HL-60 (cell line): ENCODE measurements around the gene KRTAP1-5.
"Not testable (repeated sequence)": the region's sequence is repeated elsewhere in the genome, so short reads cannot be mapped to it uniquely, and the experiment has no call there.

Source experiments
- DNase-seq, 2 experiments: peaks; one replicate each; pipeline ENCODE4 v3.0.0-alpha.2; 2010 to 2020; ENCODE audit warnings: low read depth in 1 of 2, low spot score in 1 of 2
- H3K27ac ChIP-seq: fragments of 250-450 bp; sonication (Bioruptor Pico); replicated peaks from 2 replicates; pipeline ENCODE4 v1.5.1; 2020; ENCODE audit warnings: mild to moderate bottlenecking, moderate library complexity
- H3K27me3 ChIP-seq: fragments of 250-450 bp; sonication (Bioruptor Pico); 2 replicates; pipeline ENCODE4 v1.5.1; 2021; ENCODE audit warnings: mild to moderate bottlenecking, moderate library complexity; ENCODE audit not compliant: insufficient read depth, poor library complexity, severe bottlenecking
- H3K4me3 ChIP-seq: replicated peaks from 2 replicates; pipeline ENCODE4 v1.5.1; 2011; ENCODE audit warnings: mild to moderate bottlenecking, control low read depth, low read length; ENCODE audit not compliant: insufficient read depth
- GABPA ChIP-seq: IDR thresholded peaks from 2 replicates; pipeline ENCODE4 v1.6.1; 2012; ENCODE audit warnings: low read depth
- POLR2AphosphoS5 ChIP-seq: IDR thresholded peaks from 2 replicates; pipeline ENCODE4 v1.6.1; 2012; ENCODE audit warnings: low read depth
- REST ChIP-seq: IDR thresholded peaks from 2 replicates; pipeline ENCODE4 v1.6.1; 2012; ENCODE audit warnings: low read depth; ENCODE audit not compliant: insufficient replicate concordance
- SPI1 ChIP-seq: IDR thresholded peaks from 2 replicates; pipeline ENCODE4 v1.6.1; 2012; ENCODE audit warnings: low read depth, mild to moderate bottlenecking, borderline replicate concordance
- TF ChIP-seq, protein P1 (sequence below): IDR thresholded peaks from one replicate; pipeline ENCODE4 v1.5.1; 2011; ENCODE audit warnings: low read length, control low read depth, inconsistent platforms; ENCODE audit not compliant: insufficient read depth

Gene KRTAP1-5

GRCh38 chr17:41057547-41057946, 30.5 kb upstream of the KRTAP1-5 start:
- TF ChIP-seq, protein P1, sequence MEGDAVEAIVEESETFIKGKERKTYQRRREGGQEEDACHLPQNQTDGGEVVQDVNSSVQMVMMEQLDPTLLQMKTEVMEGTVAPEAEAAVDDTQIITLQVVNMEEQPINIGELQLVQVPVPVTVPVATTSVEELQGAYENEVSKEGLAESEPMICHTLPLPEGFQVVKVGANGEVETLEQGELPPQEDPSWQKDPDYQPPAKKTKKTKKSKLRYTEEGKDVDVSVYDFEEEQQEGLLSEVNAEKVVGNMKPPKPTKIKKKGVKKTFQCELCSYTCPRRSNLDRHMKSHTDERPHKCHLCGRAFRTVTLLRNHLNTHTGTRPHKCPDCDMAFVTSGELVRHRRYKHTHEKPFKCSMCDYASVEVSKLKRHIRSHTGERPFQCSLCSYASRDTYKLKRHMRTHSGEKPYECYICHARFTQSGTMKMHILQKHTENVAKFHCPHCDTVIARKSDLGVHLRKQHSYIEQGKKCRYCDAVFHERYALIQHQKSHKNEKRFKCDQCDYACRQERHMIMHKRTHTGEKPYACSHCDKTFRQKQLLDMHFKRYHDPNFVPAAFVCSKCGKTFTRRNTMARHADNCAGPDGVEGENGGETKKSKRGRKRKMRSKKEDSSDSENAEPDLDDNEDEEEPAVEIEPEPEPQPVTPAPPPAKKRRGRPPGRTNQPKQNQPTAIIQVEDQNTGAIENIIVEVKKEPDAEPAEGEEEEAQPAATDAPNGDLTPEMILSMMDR = no peak
- no peak for TF ChIP-seq GABPA
- no peak for TF ChIP-seq POLR2AphosphoS5
- no peak for TF ChIP-seq REST
- no peak for TF ChIP-seq SPI1
- H3K27ac ChIP-seq = no peak overlapping the region

GRCh38 chr17:41055130-41055529, 28.1 kb upstream of the KRTAP1-5 start, which contains the start of gene KRTAP2-2:
Gene KRTAP2-2, minus strand, starts transcription at chr17:41055230. Its CDS starts 19 bp downstream, at chr17:41055211.
- not testable (repeated sequence) for H3K4me3 ChIP-seq, H3K27me3 ChIP-seq, H3K27ac ChIP-seq, DNase-seq

More at GRCh38 chr17:41057547-41057946, 30.5 kb upstream of the KRTAP1-5 start:
- H3K27me3 ChIP-seq = peaks cover 2% of the 10 kb centered on the region
- no peak for DNase-seq
- H3K4me3 ChIP-seq = no peak overlapping the region

GRCh38 chr17:41054556-41054955, 27.5 kb upstream of the KRTAP1-5 start:
- not testable (repeated sequence) for H3K27ac ChIP-seq, DNase-seq

GRCh38 chr17:41054025-41054424, 27.0 kb upstream of the KRTAP1-5 start:
- no peak overlapping the region for H3K4me3 ChIP-seq
- no peak overlapping the region for H3K27ac ChIP-seq
- TF ChIP-seq REST (no peak), SPI1 (no peak), GABPA (no peak), POLR2AphosphoS5 (no peak)
- TF ChIP-seq, protein P1 = no peak
- no peaks in the 10 kb centered on the region for H3K27me3 ChIP-seq
- DNase-seq = no peak

More at GRCh38 chr17:41054556-41054955, 27.5 kb upstream of the KRTAP1-5 start:
- H3K4me3 ChIP-seq, H3K27me3 ChIP-seq: not testable (repeated sequence)

DNA sequence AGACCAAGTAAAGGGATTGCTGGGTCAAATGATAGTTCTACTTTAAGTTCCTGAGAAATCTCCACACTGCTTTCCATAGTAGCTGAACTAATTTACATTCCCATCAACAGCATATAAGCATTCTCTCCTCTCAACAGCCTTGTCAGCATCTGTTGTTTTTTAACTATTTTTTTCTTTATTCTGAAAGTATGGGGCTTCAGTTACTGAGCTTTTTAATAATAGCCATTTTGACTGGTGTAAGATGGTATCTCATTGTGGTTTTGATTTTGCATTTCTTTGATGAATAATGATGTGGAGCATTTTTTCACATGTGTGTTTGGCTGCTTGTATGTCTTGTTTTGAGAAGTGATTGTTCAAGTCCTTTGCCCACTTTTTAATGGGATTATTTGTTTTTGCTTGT, 25.6 kb upstream of the KRTAP1-5 start:
- TF ChIP-seq, protein P1 = no peak
- TF ChIP-seq SPI1 = no peak
- no peak for TF ChIP-seq GABPA
- TF ChIP-seq REST = no peak
- TF ChIP-seq POLR2AphosphoS5 = no peak
- DNase-seq = no peak
- no peak overlapping the region for H3K4me3 ChIP-seq
- H3K27me3 ChIP-seq = no peaks in the 10 kb centered on the region
- no peak overlapping the region for H3K27ac ChIP-seq
